GM12892 (cell line): ENCODE measurements around the gene MCC.
"Not testable (repeated sequence)": the region's sequence is repeated elsewhere in the genome, so short reads cannot be mapped to it uniquely, and the experiment has no call there.

Experiments
- DNase-seq: peaks from one replicate; pipeline ENCODE4 v3.0.0; 2011; ENCODE audit not compliant: insufficient read length
- FAIRE-seq: peaks from 2 replicates; lab custom pipeline; 2011; peaks lifted over from hg19 to GRCh38; lab: Jason Lieb, UNC
- POLR2A ChIP-seq: IDR thresholded peaks from 2 replicates; pipeline ENCODE4 v1.6.1; 2011; ENCODE audit warnings: low read depth, low read length, control low read depth
- POLR2AphosphoS5 ChIP-seq: IDR thresholded peaks from 2 replicates; pipeline ENCODE4 v1.6.1; 2011; ENCODE audit warnings: low read depth, low read length, control low read depth
- TAF1 ChIP-seq: IDR thresholded peaks from 2 replicates; pipeline ENCODE4 v1.6.1; 2011; ENCODE audit warnings: low read depth, mild to moderate bottlenecking, control low read depth, low read length, borderline replicate concordance

Gene MCC

GRCh38 chr5:113075019-113075418, 413.2 kb downstream of the MCC start:
- DNase-seq, result no peak
- TF ChIP-seq TAF1 (no peak), POLR2AphosphoS5 (no peak), POLR2A (no peak)
- FAIRE-seq, result no peak

- not testable (repeated sequence) for DNase-seq, FAIRE-seq
Observed at GRCh38 chr5:113073629-113074034, 414.6 kb downstream of the MCC start.

- FAIRE-seq, result no peak
- TF ChIP-seq POLR2A (no peak), POLR2AphosphoS5 (no peak), TAF1 (no peak)
- DNase-seq, result no peak
Observed at GRCh38 chr5:113071401-113071800, 416.9 kb downstream of the MCC start.

- FAIRE-seq (no peak), DNase-seq (no peak)
- TF ChIP-seq POLR2A (no peak), TAF1 (no peak), POLR2AphosphoS5 (no peak)
Observed at GRCh38 chr5:113070901-113071300, 417.4 kb downstream of the MCC start.

GRCh38 chr5:113068559-113068958, 419.7 kb downstream of the MCC start:
- TF ChIP-seq POLR2A (no peak), TAF1 (no peak), POLR2AphosphoS5 (no peak)
- FAIRE-seq, result no peak
- DNase-seq, result no peak

GRCh38 chr5:113067635-113068344, 420.5 kb downstream of the MCC start:
- DNase-seq (no peak), FAIRE-seq (no peak)
- TF ChIP-seq POLR2AphosphoS5 (no peak), TAF1 (no peak), POLR2A (no peak)

- TF ChIP-seq POLR2AphosphoS5, result no peak
- TF ChIP-seq POLR2A, result no peak
- TF ChIP-seq TAF1, result no peak
- FAIRE-seq, result no peak
Observed at GRCh38 chr5:113065626-113066025, 422.6 kb downstream of the MCC start.

GRCh38 chr5:113064806-113065205, 423.4 kb downstream of the MCC start:
- DNase-seq (no peak), FAIRE-seq (no peak)
- TF ChIP-seq TAF1, result no peak

More at GRCh38 chr5:113065626-113066025, 422.6 kb downstream of the MCC start:
- DNase-seq, result no peak

- no peak for DNase-seq
- no peak for FAIRE-seq
- TF ChIP-seq POLR2AphosphoS5, result no peak
- no peak for TF ChIP-seq TAF1
- no peak for TF ChIP-seq POLR2A
Observed at GRCh38 chr5:113063927-113064326, 424.3 kb downstream of the MCC start.

GRCh38 chr5:113062869-113063508, 425.3 kb downstream of the MCC start:
- DNase-seq (no peak), FAIRE-seq (no peak)
- TF ChIP-seq POLR2A (no peak), TAF1 (no peak), POLR2AphosphoS5 (no peak)

- DNase-seq, result no peak
- FAIRE-seq, result no peak
- TF ChIP-seq TAF1 (no peak), POLR2A (no peak), POLR2AphosphoS5 (no peak)
Observed at GRCh38 chr5:113061846-113062780, 426.1 kb downstream of the MCC start.
